Measurements from ENCODE around the gene CIAO3. TPM values are rescaled to one million over a fixed set of nuclear protein-coding genes. Genes with fewer than 3 reads are reported as not detected.

CIAO3 gene
- polyA plus RNA-seq, 3 donors = 8.6 to 41.1 (median 11.8) TPM

- Histone ChIP-seq H3K36me3 (replicated peaks in 1 of 2; ENCODE audit: control insufficient read depth in 1 of 2, insufficient read depth in 2 of 2, low read length in 2 of 2) (peaks cover 7 to 13% of the 10 kb centered on the region in 2 donors), H3K79me2 (ENCODE audit: insufficient read depth, low read length) (peaks cover 12% of the 10 kb centered on the region), H2AFZ (ENCODE audit: insufficient read depth, low read depth, low read length, poor library complexity, severe bottlenecking) (no peak overlapping the region), H3K9ac (ENCODE audit: insufficient read depth, low read length, poor library complexity, severe bottlenecking) (no peak overlapping the region), H3K4me3 (replicated peaks in 1 of 3; ENCODE audit: low read depth in 2 of 3, low read length in 3 of 3) (no peak overlapping the region), H3K27me3 (ENCODE audit: control insufficient read depth in 2 of 2, insufficient read depth in 2 of 2, low read length in 2 of 2) (peaks cover 0 to 5% of the 10 kb centered on the region in 2 donors), H3K9me3 (replicated peaks in 1 of 2; ENCODE audit: control insufficient read depth in 1 of 2, insufficient read depth in 1 of 2, low read length in 2 of 2) (no peaks in the 10 kb centered on the region), H3K4me2 (replicated peaks; ENCODE audit: extremely low read depth, low read length, poor library complexity, severe bottlenecking) (no peak overlapping the region), H4K20me1 (ENCODE audit: insufficient read depth, low read length) (peaks cover 37% of the 10 kb centered on the region), H3K27ac (ENCODE audit: low read depth in 1 of 2, low read length in 2 of 2) (no peak overlapping the region), H3K4me1 (ENCODE audit: control insufficient read depth in 1 of 2, insufficient read depth in 2 of 2, low read length in 2 of 2) (peaks cover 13 to 19% of the 10 kb centered on the region in 2 donors)
- WGBS (ENCODE audit: insufficient coverage) = 81% methylated on average over 31 of the region's 36 CpGs
- DNase-seq = no peak
- Mint-ChIP-seq H3K4me3 (no peak overlapping the region), H3K27me3 (ENCODE audit: low read depth in 3 of 3) (peaks cover 0 to 12% (median 2%) of the 10 kb centered on the region in 3 donors), H3K36me3 (peaks cover 9 to 14% of the 10 kb centered on the region in 2 donors), H3K9me3 (peaks cover 0 to 3% (median 0%) of the 10 kb centered on the region in 7 donors), H3K27ac (no peak overlapping the region), H3K4me1 (peaks cover 13% of the 10 kb centered on the region)
- TF ChIP-seq CTCF (IDR thresholded peaks at IDR 0.05) = no peak
- intact Hi-C loops (cut with micrococcal nuclease) = no loop called here
These were observed 42.1 kb upstream of the CIAO3 start for GRCh38 chr16:782766-783403.

GRCh38 chr16:782258-782657 is 41.5 kb upstream of the CIAO3 start:
- H3K27ac ChIP-seq (ENCODE audit: low read depth in 1 of 2, low read length in 2 of 2) = no peak overlapping the region
- intact Hi-C loops (cut with micrococcal nuclease) = no loop called here
- Mint-ChIP-seq H3K4me3 (no peak overlapping the region), H3K4me1 (peaks cover 7% of the 10 kb centered on the region), H3K27ac (peak overlapping the region in 1 of 7 donors; percentile 45), H3K9me3 (peaks cover 0 to 3% (median 0%) of the 10 kb centered on the region in 7 donors), H3K27me3 (ENCODE audit: low read depth in 3 of 3) (peaks cover 0 to 17% (median 5%) of the 10 kb centered on the region in 3 donors), H3K36me3 (peaks cover 9 to 14% of the 10 kb centered on the region in 2 donors)
- no peak overlapping the region for H3K4me3 ChIP-seq (replicated peaks in 1 of 3; ENCODE audit: low read depth in 2 of 3, low read length in 3 of 3)
- H3K9ac ChIP-seq (ENCODE audit: insufficient read depth, low read length, poor library complexity, severe bottlenecking) = no peak overlapping the region
- peaks cover 5% of the 10 kb centered on the region for H3K79me2 ChIP-seq (ENCODE audit: insufficient read depth, low read length)
- H2AFZ ChIP-seq (ENCODE audit: insufficient read depth, low read depth, low read length, poor library complexity, severe bottlenecking) = no peak overlapping the region
- WGBS (ENCODE audit: insufficient coverage) = 94% methylated on average over 5 of the region's 6 CpGs
- H3K27me3 ChIP-seq (ENCODE audit: control insufficient read depth in 2 of 2, insufficient read depth in 2 of 2, low read length in 2 of 2) = peaks cover 0 to 9% of the 10 kb centered on the region in 2 donors
- no peak for TF ChIP-seq CTCF (IDR thresholded peaks at IDR 0.05)
- peaks cover 7 to 12% of the 10 kb centered on the region in 2 donors for H3K4me1 ChIP-seq (ENCODE audit: control insufficient read depth in 1 of 2, insufficient read depth in 2 of 2, low read length in 2 of 2)
- no peak overlapping the region for H3K4me2 ChIP-seq (replicated peaks; ENCODE audit: extremely low read depth, low read length, poor library complexity, severe bottlenecking)
- no peak for DNase-seq
- H3K9me3 ChIP-seq (replicated peaks in 1 of 2; ENCODE audit: control insufficient read depth in 1 of 2, insufficient read depth in 1 of 2, low read length in 2 of 2) = no peaks in the 10 kb centered on the region
- H4K20me1 ChIP-seq (ENCODE audit: insufficient read depth, low read length) = peaks cover 30% of the 10 kb centered on the region
- peaks cover 7 to 13% of the 10 kb centered on the region in 2 donors for H3K36me3 ChIP-seq (replicated peaks in 1 of 2; ENCODE audit: control insufficient read depth in 1 of 2, insufficient read depth in 2 of 2, low read length in 2 of 2)

All from CD14-positive monocyte (primary cell).